Measurements from ENCODE around the gene PARD3B. TPM values are rescaled to one million over a fixed set of nuclear protein-coding genes. Genes with fewer than 3 reads are reported as not detected.

Gene PARD3B
- total RNA-seq, 1 donor from 2014 or later = 12.3 TPM

DNA sequence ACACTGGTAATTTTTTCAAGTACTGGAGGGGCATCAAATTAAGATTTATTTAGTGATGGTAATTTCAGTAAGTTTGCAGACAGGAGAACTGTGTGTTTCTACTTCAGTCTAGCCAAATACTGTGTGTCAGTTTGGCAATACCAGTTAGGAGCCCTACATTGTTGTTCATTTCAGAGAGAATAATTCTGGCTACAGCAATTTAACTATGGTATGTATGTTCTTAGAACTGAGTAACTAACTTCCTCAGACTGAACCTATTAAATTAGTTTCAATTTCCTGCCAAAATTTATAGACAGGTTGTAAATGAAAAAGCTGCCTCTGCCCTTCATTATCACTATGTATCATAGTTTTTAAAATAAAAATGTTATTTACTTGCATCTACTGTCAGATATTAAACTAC lies 332.4 kb downstream of the PARD3B start:
- intact Hi-C loops (cut with DNase I) = no loop called here

DNA sequence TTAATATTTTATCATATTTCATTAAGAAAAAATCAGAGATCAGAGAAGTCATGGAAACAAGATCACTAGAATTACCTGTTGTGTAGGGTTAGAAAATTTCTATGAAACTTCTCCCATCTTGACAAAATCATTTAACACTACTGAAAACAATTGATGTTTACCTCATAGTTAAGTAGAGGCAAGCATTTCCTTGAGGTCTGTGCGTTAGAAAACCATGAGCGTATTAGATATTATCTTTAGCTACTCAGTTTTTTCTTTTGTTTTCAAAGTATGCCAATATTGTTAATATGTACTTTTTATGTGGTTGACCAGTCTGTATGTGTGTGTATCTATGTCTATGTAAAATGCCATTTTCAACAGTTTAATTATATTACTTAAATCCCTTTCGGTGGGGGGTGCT lies 335.7 kb downstream of the PARD3B start:
- no peak for DNase-seq (ENCODE audit: extremely low spot score in 2 of 2)
- Histone ChIP-seq H3K9me3 (no peaks in the 10 kb centered on the region), H3K27me3 (no peaks in the 10 kb centered on the region), H3K4me3 (no peak overlapping the region), H3K4me1 (no peaks in the 10 kb centered on the region), H3K27ac (no peak overlapping the region), H3K36me3 (no peaks in the 10 kb centered on the region)
- TF ChIP-seq POLR2AphosphoS5 (IDR thresholded peaks at IDR 0.05; ENCODE audit: insufficient read depth in 1 of 2, low read depth in 1 of 2) (no peak), POLR2A (IDR thresholded peaks at IDR 0.05) (no peak)
- TF ChIP-seq, protein P1, sequence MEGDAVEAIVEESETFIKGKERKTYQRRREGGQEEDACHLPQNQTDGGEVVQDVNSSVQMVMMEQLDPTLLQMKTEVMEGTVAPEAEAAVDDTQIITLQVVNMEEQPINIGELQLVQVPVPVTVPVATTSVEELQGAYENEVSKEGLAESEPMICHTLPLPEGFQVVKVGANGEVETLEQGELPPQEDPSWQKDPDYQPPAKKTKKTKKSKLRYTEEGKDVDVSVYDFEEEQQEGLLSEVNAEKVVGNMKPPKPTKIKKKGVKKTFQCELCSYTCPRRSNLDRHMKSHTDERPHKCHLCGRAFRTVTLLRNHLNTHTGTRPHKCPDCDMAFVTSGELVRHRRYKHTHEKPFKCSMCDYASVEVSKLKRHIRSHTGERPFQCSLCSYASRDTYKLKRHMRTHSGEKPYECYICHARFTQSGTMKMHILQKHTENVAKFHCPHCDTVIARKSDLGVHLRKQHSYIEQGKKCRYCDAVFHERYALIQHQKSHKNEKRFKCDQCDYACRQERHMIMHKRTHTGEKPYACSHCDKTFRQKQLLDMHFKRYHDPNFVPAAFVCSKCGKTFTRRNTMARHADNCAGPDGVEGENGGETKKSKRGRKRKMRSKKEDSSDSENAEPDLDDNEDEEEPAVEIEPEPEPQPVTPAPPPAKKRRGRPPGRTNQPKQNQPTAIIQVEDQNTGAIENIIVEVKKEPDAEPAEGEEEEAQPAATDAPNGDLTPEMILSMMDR (IDR thresholded peaks at IDR 0.05) = no peak
- intact Hi-C loops (cut with DNase I) = no loop called here

More for the DNA sequence above, 332.4 kb downstream of the PARD3B start:
- Histone ChIP-seq H3K9me3 (no peaks in the 10 kb centered on the region), H3K27ac (no peak overlapping the region), H3K27me3 (no peaks in the 10 kb centered on the region), H3K36me3 (no peaks in the 10 kb centered on the region), H3K4me1 (no peaks in the 10 kb centered on the region), H3K4me3 (no peak overlapping the region)
- no peak for DNase-seq (ENCODE audit: extremely low spot score in 2 of 2)
- TF ChIP-seq POLR2AphosphoS5 (IDR thresholded peaks at IDR 0.05; ENCODE audit: insufficient read depth in 1 of 2, low read depth in 1 of 2) (no peak), POLR2A (IDR thresholded peaks at IDR 0.05) (no peak)
- TF ChIP-seq, protein P1 (IDR thresholded peaks at IDR 0.05) = no peak

DNA sequence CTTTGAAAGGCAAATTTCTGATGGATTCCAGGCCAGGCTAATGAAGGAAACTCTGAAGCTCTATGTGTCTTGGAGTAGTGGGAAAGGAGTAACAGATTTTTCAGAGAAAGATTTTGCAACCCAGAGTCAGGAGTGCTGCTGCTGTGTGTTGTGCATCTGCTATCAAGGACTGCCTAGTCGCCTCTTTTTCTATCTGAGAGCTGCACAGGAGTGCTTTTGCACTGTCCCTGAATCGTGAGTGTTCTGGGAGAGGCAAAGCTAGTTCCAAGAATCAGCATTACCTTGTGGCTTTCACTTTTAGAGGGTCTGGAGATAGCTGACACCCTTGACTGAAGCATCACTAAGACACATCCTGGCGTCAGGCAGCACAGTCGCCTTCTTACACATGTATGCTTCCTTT lies 336.4 kb downstream of the PARD3B start:
- no peaks in the 10 kb centered on the region for H3K27me3 ChIP-seq
- no peaks in the 10 kb centered on the region for H3K9me3 ChIP-seq
- TF ChIP-seq POLR2AphosphoS5 (IDR thresholded peaks at IDR 0.05; ENCODE audit: insufficient read depth in 1 of 2, low read depth in 1 of 2) = no peak
- TF ChIP-seq, protein P1 (IDR thresholded peaks at IDR 0.05) = no peak
- TF ChIP-seq POLR2A (IDR thresholded peaks at IDR 0.05) = no peak
- H3K4me1 ChIP-seq = no peaks in the 10 kb centered on the region
- DNase-seq (ENCODE audit: extremely low spot score in 2 of 2) = no peak
- no peak overlapping the region for H3K4me3 ChIP-seq
- intact Hi-C loops (cut with DNase I) = no loop called here
- H3K27ac ChIP-seq = no peak overlapping the region
- no peaks in the 10 kb centered on the region for H3K36me3 ChIP-seq

DNA sequence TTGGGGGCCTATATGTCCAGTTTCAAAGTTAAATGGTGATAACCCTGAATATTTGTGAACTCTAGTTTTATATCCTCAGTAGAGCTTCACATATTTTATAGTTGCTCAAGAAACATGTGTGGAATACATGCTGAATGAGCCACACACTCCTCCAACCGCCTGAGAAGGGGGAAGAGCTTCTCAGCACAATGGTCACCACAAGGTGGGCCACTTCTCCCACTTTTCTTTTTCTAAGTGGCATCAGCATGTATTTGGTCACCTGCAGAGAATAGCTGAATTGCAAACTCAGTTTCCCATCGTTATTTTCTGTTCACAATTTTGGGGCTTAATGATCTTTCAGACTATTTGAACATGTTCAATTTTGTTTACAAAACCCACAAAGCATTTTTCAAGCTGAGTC lies 340.5 kb downstream of the PARD3B start:
- H3K27ac ChIP-seq = no peak overlapping the region
- DNase-seq (ENCODE audit: extremely low spot score in 2 of 2) = no peak
- no peaks in the 10 kb centered on the region for H3K27me3 ChIP-seq
- TF ChIP-seq, protein P1 (IDR thresholded peaks at IDR 0.05) = no peak
- TF ChIP-seq POLR2A (IDR thresholded peaks at IDR 0.05) = no peak
- TF ChIP-seq POLR2AphosphoS5 (IDR thresholded peaks at IDR 0.05; ENCODE audit: insufficient read depth in 1 of 2, low read depth in 1 of 2) = no peak
- H3K36me3 ChIP-seq = no peaks in the 10 kb centered on the region
- intact Hi-C loops (cut with DNase I) = no loop called here
- H3K4me1 ChIP-seq = no peaks in the 10 kb centered on the region
- no peaks in the 10 kb centered on the region for H3K9me3 ChIP-seq
- no peak overlapping the region for H3K4me3 ChIP-seq

DNA sequence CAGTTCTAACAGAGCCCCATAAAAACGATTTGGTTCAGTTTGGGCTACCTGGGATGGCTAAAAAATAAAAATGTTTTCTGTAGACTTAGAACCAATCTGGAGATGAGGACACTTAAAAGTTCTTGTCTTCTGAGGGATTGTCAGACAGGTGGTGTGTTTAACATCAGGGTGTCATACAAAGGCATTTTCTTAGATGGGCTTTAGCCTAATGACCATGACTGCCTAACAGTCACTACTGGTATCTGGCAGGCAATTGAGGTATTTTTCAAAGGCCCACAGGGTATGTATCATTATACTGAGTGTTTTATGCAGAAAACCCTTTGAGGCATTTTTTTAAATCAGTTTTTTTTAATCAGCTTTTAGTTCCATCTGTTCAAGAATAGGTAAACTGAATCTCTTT lies 341.4 kb downstream of the PARD3B start:
- intact Hi-C loops (cut with DNase I) = no loop called here
- no peak for DNase-seq (ENCODE audit: extremely low spot score in 2 of 2)
- TF ChIP-seq POLR2A (IDR thresholded peaks at IDR 0.05) (no peak), POLR2AphosphoS5 (IDR thresholded peaks at IDR 0.05; ENCODE audit: insufficient read depth in 1 of 2, low read depth in 1 of 2) (no peak)
- TF ChIP-seq, protein P1 (IDR thresholded peaks at IDR 0.05) = no peak

More for the DNA sequence above, 341.4 kb downstream of the PARD3B start:
- no peak overlapping the region for H3K4me3 ChIP-seq
- H3K27me3 ChIP-seq = no peaks in the 10 kb centered on the region
- H3K4me1 ChIP-seq = no peaks in the 10 kb centered on the region
- H3K36me3 ChIP-seq = no peaks in the 10 kb centered on the region
- H3K9me3 ChIP-seq = no peaks in the 10 kb centered on the region
- no peak overlapping the region for H3K27ac ChIP-seq
